OCI-LY1 (cell line): ENCODE results near the gene PIGB.

ENCODE experiments used
- H2AFZ ChIP-seq: fragments of 200-600 bp; sonication (generic), shearing (Covaris generic); 2 replicates; pipeline ENCODE4 v1.6.0; 2014; ENCODE audit warnings: antibody characterized with exemption, mild to moderate bottlenecking, low read length
- H3F3A ChIP-seq: fragments of 200-600 bp; sonication (generic), shearing (Covaris generic); 2 replicates; pipeline ENCODE4 v1.6.0; 2014; ENCODE audit warnings: mild to moderate bottlenecking, antibody characterized with exemption, low read length, moderate library complexity; ENCODE audit not compliant: insufficient read depth
- H3K27ac ChIP-seq: fragments of 200-600 bp; sonication (generic); 2 replicates; pipeline ENCODE4 v1.5.1; 2014; ENCODE audit warnings: low read length, mixed run types, mild to moderate bottlenecking, low read depth; ENCODE audit not compliant: poor library complexity, severe bottlenecking
- H3K27me3 ChIP-seq: fragments of 200-600 bp; sonication (generic); 2 replicates; pipeline ENCODE4 v1.6.0; 2014; ENCODE audit warnings: antibody characterized with exemption, mild to moderate bottlenecking, low read length, moderate library complexity; ENCODE audit not compliant: insufficient read depth
- H3K36me3 ChIP-seq: fragments of 200-600 bp; sonication (generic); 2 replicates; pipeline ENCODE4 v1.6.1; 2014; ENCODE audit warnings: mild to moderate bottlenecking, antibody characterized with exemption, low read length, moderate library complexity, mixed read lengths; ENCODE audit not compliant: insufficient read depth
- H3K4me1 ChIP-seq: fragments of 200-600 bp; sonication (generic); 2 replicates; pipeline ENCODE4 v1.5.1; 2014; ENCODE audit warnings: mild to moderate bottlenecking, low read length, moderate library complexity; ENCODE audit not compliant: insufficient read depth, severe bottlenecking
- H3K4me2 ChIP-seq: fragments of 200-600 bp; sonication (generic), shearing (Covaris generic); 2 replicates; pipeline ENCODE4 v1.6.1; 2014; ENCODE audit warnings: low read length
- H3K4me3 ChIP-seq: fragments of 200-600 bp; sonication (generic); 2 replicates; pipeline ENCODE4 v1.5.1; 2014; ENCODE audit warnings: low read length, low read depth, mild to moderate bottlenecking, mixed read lengths; ENCODE audit not compliant: poor library complexity, severe bottlenecking
- H3K79me2 ChIP-seq: fragments of 200-600 bp; shearing (Covaris generic); 2 replicates; pipeline ENCODE4 v1.6.1; 2016; ENCODE audit warnings: mixed run types, low read length, mixed read lengths; ENCODE audit not compliant: insufficient read depth
- H3K9ac ChIP-seq: fragments of 200-600 bp; sonication (generic), shearing (Covaris generic); 2 replicates; pipeline ENCODE4 v1.6.1; 2014; ENCODE audit warnings: mild to moderate bottlenecking, low read length, mixed read lengths
- H3K9me2 ChIP-seq: fragments of 200-600 bp; sonication (generic), shearing (Covaris generic); 2 replicates; pipeline ENCODE4 v1.6.1; 2014; ENCODE audit warnings: low read depth, mild to moderate bottlenecking, low read length, mixed read lengths
- H3K9me3 ChIP-seq: fragments of 200-600 bp; shearing (Covaris generic); 2 replicates; pipeline ENCODE4 v1.6.1; 2014; ENCODE audit warnings: low read length, mixed read lengths
- H4K20me1 ChIP-seq: fragments of 200-600 bp; sonication (generic), shearing (Covaris generic); 2 replicates; pipeline ENCODE4 v1.6.0; 2016; ENCODE audit warnings: mild to moderate bottlenecking, low read length; ENCODE audit not compliant: insufficient read depth
- EZH2 ChIP-seq: fragments of 200-600 bp; sonication (generic), shearing (Covaris generic); IDR thresholded peaks from 2 replicates; pipeline ENCODE4 v1.8.0; 2017; ENCODE audit warnings: borderline replicate concordance, mixed run types, mild to moderate bottlenecking, antibody characterized with exemption, low read length, moderate library complexity, mixed read lengths
- TF ChIP-seq, protein P1 (sequence below): fragments of 200-600 bp; sonication (generic), shearing (Covaris generic); IDR thresholded peaks from 2 replicates; pipeline ENCODE4 v1.5.1; 2017; ENCODE audit warnings: mild to moderate bottlenecking, antibody characterized with exemption, low read length, moderate library complexity, mixed read lengths

PIGB gene

DNA sequence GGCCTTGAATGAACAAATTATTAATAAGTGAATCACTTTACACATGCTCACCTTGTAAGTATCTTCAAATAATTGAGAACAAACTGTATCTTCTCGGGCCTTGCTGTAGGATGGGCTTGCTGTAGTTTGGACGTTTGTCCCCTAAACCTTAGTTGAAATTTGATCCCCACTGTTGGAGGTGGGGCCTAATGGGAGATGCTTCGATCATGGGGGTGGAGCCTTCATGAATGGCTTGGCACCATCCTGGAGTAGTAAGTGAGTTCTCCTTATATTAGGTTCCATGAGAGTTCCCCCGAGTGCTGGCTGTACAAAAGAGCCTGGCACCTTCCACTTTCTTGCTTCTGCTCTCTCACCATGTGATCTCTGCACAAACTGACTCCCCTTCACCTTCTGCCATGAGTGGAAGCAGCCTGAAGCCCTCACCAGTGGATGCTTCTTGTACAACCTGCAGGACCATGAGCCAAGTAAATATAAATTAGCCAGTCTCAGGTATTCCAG lies 29.3 kb downstream of the PIGB start:
- Histone ChIP-seq H3F3A (no peaks in the 10 kb centered on the region), H3K4me3 (no peak overlapping the region), H3K4me2 (no peak overlapping the region), H4K20me1 (no peaks in the 10 kb centered on the region), H2AFZ (no peak overlapping the region), H3K9me3 (no peaks in the 10 kb centered on the region), H3K27ac (no peak overlapping the region), H3K36me3 (peaks cover 36% of the 10 kb centered on the region), H3K27me3 (no peaks in the 10 kb centered on the region), H3K9ac (no peak overlapping the region), H3K9me2 (no peaks in the 10 kb centered on the region), H3K79me2 (no peaks in the 10 kb centered on the region), H3K4me1 (peaks cover 3% of the 10 kb centered on the region)
- TF ChIP-seq EZH2: no peak
- TF ChIP-seq, protein P1, sequence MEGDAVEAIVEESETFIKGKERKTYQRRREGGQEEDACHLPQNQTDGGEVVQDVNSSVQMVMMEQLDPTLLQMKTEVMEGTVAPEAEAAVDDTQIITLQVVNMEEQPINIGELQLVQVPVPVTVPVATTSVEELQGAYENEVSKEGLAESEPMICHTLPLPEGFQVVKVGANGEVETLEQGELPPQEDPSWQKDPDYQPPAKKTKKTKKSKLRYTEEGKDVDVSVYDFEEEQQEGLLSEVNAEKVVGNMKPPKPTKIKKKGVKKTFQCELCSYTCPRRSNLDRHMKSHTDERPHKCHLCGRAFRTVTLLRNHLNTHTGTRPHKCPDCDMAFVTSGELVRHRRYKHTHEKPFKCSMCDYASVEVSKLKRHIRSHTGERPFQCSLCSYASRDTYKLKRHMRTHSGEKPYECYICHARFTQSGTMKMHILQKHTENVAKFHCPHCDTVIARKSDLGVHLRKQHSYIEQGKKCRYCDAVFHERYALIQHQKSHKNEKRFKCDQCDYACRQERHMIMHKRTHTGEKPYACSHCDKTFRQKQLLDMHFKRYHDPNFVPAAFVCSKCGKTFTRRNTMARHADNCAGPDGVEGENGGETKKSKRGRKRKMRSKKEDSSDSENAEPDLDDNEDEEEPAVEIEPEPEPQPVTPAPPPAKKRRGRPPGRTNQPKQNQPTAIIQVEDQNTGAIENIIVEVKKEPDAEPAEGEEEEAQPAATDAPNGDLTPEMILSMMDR: no peak

DNA sequence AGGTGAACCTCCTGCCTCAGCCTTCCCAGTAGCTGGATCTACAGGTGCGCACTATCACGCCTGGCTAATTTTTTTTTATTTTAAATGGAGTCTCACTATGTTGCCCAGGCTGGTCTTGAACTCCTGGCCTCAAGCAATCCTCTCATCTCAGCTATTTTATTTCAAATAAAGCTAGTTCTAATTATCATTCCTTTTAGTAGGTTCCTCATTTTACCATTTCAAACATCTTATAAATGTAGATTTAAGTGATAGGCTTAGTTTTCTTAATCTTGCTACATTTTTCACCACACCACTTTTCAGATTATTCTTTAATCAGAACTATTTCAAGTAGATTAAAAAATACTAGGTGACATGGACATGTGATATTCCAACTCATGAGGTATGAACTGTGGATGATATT lies 30.3 kb downstream of the PIGB start:
- H4K20me1 ChIP-seq: no peaks in the 10 kb centered on the region
- H3K4me1 ChIP-seq: peaks cover 2% of the 10 kb centered on the region
- no peak overlapping the region for H3K4me3 ChIP-seq
- H2AFZ ChIP-seq: no peak overlapping the region
- no peak overlapping the region for H3K9ac ChIP-seq
- no peaks in the 10 kb centered on the region for H3K27me3 ChIP-seq
- peaks cover 28% of the 10 kb centered on the region; the same call in 1 of the 2 replicates for H3K36me3 ChIP-seq
- no peaks in the 10 kb centered on the region for H3F3A ChIP-seq
- no peaks in the 10 kb centered on the region for H3K9me2 ChIP-seq
- no peak overlapping the region for H3K4me2 ChIP-seq
- no peaks in the 10 kb centered on the region for H3K79me2 ChIP-seq
- no peak for TF ChIP-seq EZH2
- TF ChIP-seq, protein P1: no peak
- H3K9me3 ChIP-seq: no peaks in the 10 kb centered on the region
- H3K27ac ChIP-seq: no peak overlapping the region

DNA sequence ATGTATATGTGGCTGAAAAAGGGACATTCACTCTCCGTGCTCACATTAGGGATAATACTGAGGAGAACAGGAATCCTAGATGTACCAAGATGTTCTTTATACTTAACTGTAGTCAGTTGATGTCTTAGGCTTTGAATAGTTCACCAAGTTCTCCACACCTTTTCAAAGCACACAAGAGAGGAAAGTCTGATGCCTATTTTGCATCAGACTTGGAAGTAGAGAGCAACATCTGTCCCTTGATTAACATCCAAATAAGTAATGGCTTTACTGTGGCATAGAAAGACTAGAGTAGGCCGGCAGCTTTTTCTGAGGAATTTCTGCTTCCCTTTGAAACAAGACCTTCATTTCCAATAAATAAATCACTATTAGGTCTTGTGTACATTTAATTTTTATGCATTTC lies 34.0 kb downstream of the PIGB start:
- Histone ChIP-seq H3K4me2 (no peak overlapping the region), H2AFZ (no peak overlapping the region), H3K36me3 (peaks cover 27% of the 10 kb centered on the region; the same call in 1 of the 2 replicates), H3K9me2 (no peaks in the 10 kb centered on the region), H4K20me1 (no peaks in the 10 kb centered on the region), H3K4me3 (no peak overlapping the region), H3K27me3 (no peaks in the 10 kb centered on the region), H3K27ac (no peak overlapping the region), H3K79me2 (no peaks in the 10 kb centered on the region), H3K4me1 (no peaks in the 10 kb centered on the region), H3F3A (no peaks in the 10 kb centered on the region), H3K9me3 (no peaks in the 10 kb centered on the region), H3K9ac (no peak overlapping the region)
- TF ChIP-seq, protein P1: no peak
